ENCODE results near the gene CTNNA2.

Gene CTNNA2

GRCh38 chr2:80643598-80643997, 1130.7 kb downstream of the CTNNA2 start:
- no peak for DNase-seq

GRCh38 chr2:80651435-80651834, 1138.6 kb downstream of the CTNNA2 start:
- DNase-seq: no peak

- no peak for DNase-seq
These were observed 1142.4 kb downstream of the CTNNA2 start for GRCh38 chr2:80655265-80655664.

GRCh38 chr2:80670763-80671162, 1157.9 kb downstream of the CTNNA2 start:
- no peak for DNase-seq

GRCh38 chr2:80687524-80687923, 1174.7 kb downstream of the CTNNA2 start:
- no peak for DNase-seq

GRCh38 chr2:80689106-80689505, 1176.3 kb downstream of the CTNNA2 start:
- no peak for DNase-seq

All from stimulated activated CD4-positive, alpha-beta T cell treated with anti-CD3 and anti-CD28 coated beads, Interleukin-2, amount 100 ng/mL, for 24 hours (primary cell).